Coronary artery (tissue), 2 donors: ENCODE results near the gene DPP9.

Experiments
- DNase-seq: peaks from one replicate; pipeline ENCODE4 v3.0.0-alpha.2; 2017; ENCODE audit warnings: low spot score
- H3K27ac ChIP-seq, 2 donors: fragments of 200-600 bp; sonication (generic); one replicate each; pipeline ENCODE4 v1.5.1; 2016 to 2019
- H3K4me3 ChIP-seq: fragments of 200-600 bp; sonication (generic); 2 replicates; pipeline ENCODE4 v1.5.1; 2016; ENCODE audit warnings: mild to moderate bottlenecking, moderate library complexity
- CTCF ChIP-seq: fragments of 200-600 bp; sonication (generic); IDR thresholded peaks from one replicate; pipeline ENCODE4 v1.5.1; 2019; ENCODE audit warnings: antibody characterized with exemption

Gene DPP9

GRCh38 chr19:4650159-4650558 lies 73.5 kb downstream of the DPP9 start:
- no peak for DNase-seq
- TF ChIP-seq CTCF, result no peak
- Histone ChIP-seq H3K4me3 (no peak overlapping the region), H3K27ac (no peak overlapping the region)

DNA sequence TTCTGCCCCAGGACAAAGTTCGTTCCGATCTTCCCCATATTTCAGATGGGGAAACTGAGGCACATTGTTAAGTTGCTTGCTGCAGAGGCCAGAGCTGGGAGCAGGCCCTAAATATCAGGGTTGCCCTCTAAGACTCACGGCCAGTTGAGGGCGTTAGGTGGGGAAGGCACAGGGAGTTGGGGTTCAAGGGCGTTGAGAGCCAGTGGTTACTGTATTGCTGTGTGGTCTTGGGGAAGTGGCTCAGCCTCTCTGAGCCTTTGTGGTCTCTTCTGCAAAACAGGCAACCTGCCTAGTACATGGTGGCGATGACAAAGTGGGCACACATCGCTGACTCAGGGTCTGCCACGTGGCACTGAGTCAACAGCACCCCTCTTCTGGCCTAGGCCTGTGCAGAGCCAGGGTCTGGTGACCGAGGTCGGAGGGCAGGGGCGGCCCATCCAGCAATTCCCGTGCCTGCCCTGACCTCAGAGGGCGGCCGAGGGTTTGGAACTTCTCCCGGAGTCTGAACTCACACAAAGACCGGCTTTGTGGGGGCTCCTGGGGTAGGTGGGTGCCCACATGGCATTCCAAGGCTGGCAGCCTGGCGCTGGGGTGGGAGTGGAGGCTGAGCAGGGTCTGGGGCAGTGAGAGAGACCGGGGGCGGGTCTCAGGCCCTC lies 74.1 kb downstream of the DPP9 start:
- DNase-seq, result no peak
- Histone ChIP-seq H3K4me3 (no peak overlapping the region), H3K27ac (no peak overlapping the region)
- TF ChIP-seq CTCF, result no peak

GRCh38 chr19:4647676-4648644 lies 75.7 kb downstream of the DPP9 start:
- no peak overlapping the region for H3K27ac ChIP-seq
- H3K4me3 ChIP-seq, result no peak overlapping the region
- no peak for DNase-seq

GRCh38 chr19:4645718-4646117 lies 77.9 kb downstream of the DPP9 start:
- Histone ChIP-seq H3K27ac (no peak overlapping the region), H3K4me3 (no peak overlapping the region)
- TF ChIP-seq CTCF, result no peak
- DNase-seq, result no peak

More at GRCh38 chr19:4647676-4648644, 75.7 kb downstream of the DPP9 start:
- no peak for TF ChIP-seq CTCF

DNA sequence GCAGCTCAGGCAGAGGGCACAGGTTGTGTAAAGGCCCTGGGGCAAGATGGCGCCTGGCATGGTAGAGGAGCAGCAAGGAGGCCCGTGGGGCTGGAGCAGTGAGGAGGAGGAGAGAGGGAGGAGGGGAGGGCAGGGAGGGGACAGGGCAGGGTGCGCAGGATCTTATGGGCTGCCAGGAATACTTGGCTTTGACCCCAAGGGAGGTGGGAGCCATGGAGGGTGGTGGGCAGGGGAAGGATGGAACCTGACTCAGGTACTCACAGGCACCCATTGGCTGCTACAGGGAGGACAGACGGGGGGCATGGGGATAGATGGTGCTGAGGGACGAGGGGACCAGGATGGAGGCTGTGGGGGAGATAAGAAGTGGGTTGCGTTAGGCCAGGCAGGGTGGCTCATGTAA lies 81.0 kb downstream of the DPP9 start:
- DNase-seq, result no peak
- Histone ChIP-seq H3K4me3 (no peak overlapping the region), H3K27ac (no peak overlapping the region)
- no peak for TF ChIP-seq CTCF

GRCh38 chr19:4641132-4641531 lies 82.5 kb downstream of the DPP9 start:
- DNase-seq, result no peak
- Histone ChIP-seq H3K27ac (no peak overlapping the region), H3K4me3 (no peak overlapping the region)
- TF ChIP-seq CTCF, result no peak
